WTC11 (cell line): ENCODE data around the gene TNK1. TPM values are rescaled to one million over a fixed set of nuclear protein-coding genes. Genes with fewer than 3 reads are reported as not detected.

Source experiments
- ATAC-seq: fragments of 200-7000 bp; cut with Tn5 transposase; 2 replicates; pipeline ENCODE4 v1.10.0; 2021; ENCODE audit warnings: mild to moderate bottlenecking, moderate library complexity
- CTCF ChIA-PET: fragments of 300-600 bp; sonication (Branson Sonifier 250); formaldehyde crosslinking; loops from one replicate; lab custom pipeline; 2021; ENCODE audit warnings: antibody characterized with exemption; lab: Charles Lee
- POLR2A ChIA-PET: fragments of 350-600 bp; sonication (Branson Sonifier 250); formaldehyde crosslinking; loops from one replicate; lab custom pipeline; 2021; ENCODE audit warnings: antibody characterized with exemption; lab: Charles Lee
- DNase-seq: peaks from one replicate; pipeline ENCODE4 v3.0.0; 2021; ENCODE audit warnings: low spot score
- H3K27ac Mint-ChIP-seq: 2 replicates; pipeline ENCODE4 v1.8.0; 2021; ENCODE audit warnings: mixed read lengths
- H3K27me3 Mint-ChIP-seq: 2 replicates; pipeline ENCODE4 v1.8.0; 2021; ENCODE audit warnings: low read depth, mild to moderate bottlenecking, moderate library complexity, mixed read lengths
- H3K36me3 Mint-ChIP-seq: 2 replicates; pipeline ENCODE4 v1.8.0; 2021; ENCODE audit warnings: mixed read lengths
- H3K4me1 Mint-ChIP-seq: 2 replicates; pipeline ENCODE4 v1.8.0; 2022; ENCODE audit warnings: mixed read lengths
- H3K4me3 Mint-ChIP-seq: 2 replicates; pipeline ENCODE4 v1.8.0; 2021; ENCODE audit warnings: mild to moderate bottlenecking, moderate library complexity, mixed read lengths
- H3K9me3 Mint-ChIP-seq: 2 replicates; pipeline ENCODE4 v1.8.0; 2021; ENCODE audit warnings: mixed read lengths
- CREM ChIP-seq: sonication (generic); formaldehyde crosslinking; IDR thresholded peaks from 2 replicates; pipeline ENCODE4 v1.8.1; 2022; ENCODE audit warnings: mild to moderate bottlenecking, missing genetic modification reagents, moderate library complexity
- NFE2L1 ChIP-seq: sonication (generic); formaldehyde crosslinking; IDR thresholded peaks from 2 replicates; pipeline ENCODE4 v1.8.1; 2023; ENCODE audit warnings: missing genetic modification reagents
- ZNF219 ChIP-seq: sonication (generic); formaldehyde crosslinking; IDR thresholded peaks from 2 replicates; pipeline ENCODE4 v1.8.0; 2023; ENCODE audit warnings: missing genetic modification reagents, mild to moderate bottlenecking, borderline replicate concordance
- total RNA-seq: library from RNA; stranded (reverse); gene quantifications from 3 replicates; pipeline ENCODE4 v1.2.3, GENCODE V29; 2021
- TF ChIP-seq, protein P1 (sequence below): sonication (generic); formaldehyde crosslinking; IDR thresholded peaks from 2 replicates; pipeline ENCODE4 v1.8.0; 2023; ENCODE audit warnings: mild to moderate bottlenecking, missing genetic modification reagents
- TF ChIP-seq, protein P2 (sequence below): sonication (generic); formaldehyde crosslinking; IDR thresholded peaks from 2 replicates; pipeline ENCODE4 v1.8.1; 2023; ENCODE audit warnings: mild to moderate bottlenecking, missing genetic modification reagents
- TF ChIP-seq, protein P3 (sequence below): sonication (generic); formaldehyde crosslinking; conservative IDR thresholded peaks from 2 replicates; pipeline ENCODE4 v1.8.1; 2023; ENCODE audit warnings: mild to moderate bottlenecking, low read depth, missing genetic modification reagents, moderate library complexity
- TF ChIP-seq, protein P4 (sequence below): fragments of 250-450 bp; sonication (Bioruptor Pico); IDR thresholded peaks from 2 replicates; pipeline ENCODE4 v1.9.0; 2021; ENCODE audit warnings: moderate library complexity, mild to moderate bottlenecking, inconsistent platforms, borderline replicate concordance
- TF ChIP-seq, protein P5 (sequence below): sonication (generic); formaldehyde crosslinking; IDR thresholded peaks from 2 replicates; pipeline ENCODE4 v1.8.1; 2023; ENCODE audit warnings: mild to moderate bottlenecking, missing genetic modification reagents, moderate library complexity
- TF ChIP-seq, protein P6 (sequence below): sonication (generic); formaldehyde crosslinking; IDR thresholded peaks from 2 replicates; pipeline ENCODE4 v1.8.0; 2023; ENCODE audit warnings: missing genetic modification reagents
- TF ChIP-seq, protein P7 (sequence below): sonication (generic); formaldehyde crosslinking; IDR thresholded peaks from 2 replicates; pipeline ENCODE4 v1.8.0; 2023; ENCODE audit warnings: missing genetic modification reagents, mild to moderate bottlenecking, borderline replicate concordance
- TF ChIP-seq, protein P8 (sequence below): sonication (generic); formaldehyde crosslinking; IDR thresholded peaks from 2 replicates; pipeline ENCODE4 v1.8.1; 2023; ENCODE audit warnings: mild to moderate bottlenecking, moderate library complexity, missing genetic modification reagents

TNK1 gene
- total RNA-seq, 1 experiment from 2014 or later = 9.3 TPM

DNA sequence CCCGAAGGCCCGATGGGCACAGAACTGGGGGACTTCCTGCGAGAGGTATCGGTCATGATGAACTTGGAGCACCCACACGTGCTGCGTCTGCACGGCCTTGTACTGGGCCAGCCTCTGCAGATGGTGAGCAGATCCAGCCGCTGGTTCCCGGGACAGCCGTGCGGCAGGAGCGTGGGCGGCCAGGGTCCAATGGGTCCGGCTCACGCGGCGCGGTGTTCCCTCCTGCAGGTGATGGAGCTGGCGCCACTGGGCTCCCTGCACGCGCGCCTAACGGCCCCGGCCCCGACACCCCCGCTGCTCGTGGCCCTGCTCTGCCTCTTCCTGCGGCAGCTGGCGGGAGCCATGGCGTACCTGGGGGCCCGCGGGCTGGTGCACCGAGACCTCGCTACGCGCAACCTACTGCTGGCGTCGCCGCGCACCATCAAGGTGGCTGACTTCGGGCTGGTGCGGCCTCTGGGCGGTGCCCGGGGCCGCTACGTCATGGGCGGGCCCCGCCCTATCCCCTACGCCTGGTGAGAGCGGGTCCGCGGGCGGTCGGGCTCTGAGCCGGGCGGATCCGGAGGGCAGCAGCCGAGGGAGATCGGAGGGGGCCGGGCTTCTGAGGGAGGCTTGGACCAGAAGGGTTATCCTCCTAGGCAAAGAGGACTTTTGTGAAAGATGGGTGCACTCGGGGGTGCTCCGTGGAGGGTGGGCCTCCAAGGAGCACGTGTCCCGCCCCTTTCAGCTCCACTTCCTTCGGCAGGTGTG is 3.0 kb downstream of the TNK1 start (continued):
- TF ChIP-seq, protein P1, sequence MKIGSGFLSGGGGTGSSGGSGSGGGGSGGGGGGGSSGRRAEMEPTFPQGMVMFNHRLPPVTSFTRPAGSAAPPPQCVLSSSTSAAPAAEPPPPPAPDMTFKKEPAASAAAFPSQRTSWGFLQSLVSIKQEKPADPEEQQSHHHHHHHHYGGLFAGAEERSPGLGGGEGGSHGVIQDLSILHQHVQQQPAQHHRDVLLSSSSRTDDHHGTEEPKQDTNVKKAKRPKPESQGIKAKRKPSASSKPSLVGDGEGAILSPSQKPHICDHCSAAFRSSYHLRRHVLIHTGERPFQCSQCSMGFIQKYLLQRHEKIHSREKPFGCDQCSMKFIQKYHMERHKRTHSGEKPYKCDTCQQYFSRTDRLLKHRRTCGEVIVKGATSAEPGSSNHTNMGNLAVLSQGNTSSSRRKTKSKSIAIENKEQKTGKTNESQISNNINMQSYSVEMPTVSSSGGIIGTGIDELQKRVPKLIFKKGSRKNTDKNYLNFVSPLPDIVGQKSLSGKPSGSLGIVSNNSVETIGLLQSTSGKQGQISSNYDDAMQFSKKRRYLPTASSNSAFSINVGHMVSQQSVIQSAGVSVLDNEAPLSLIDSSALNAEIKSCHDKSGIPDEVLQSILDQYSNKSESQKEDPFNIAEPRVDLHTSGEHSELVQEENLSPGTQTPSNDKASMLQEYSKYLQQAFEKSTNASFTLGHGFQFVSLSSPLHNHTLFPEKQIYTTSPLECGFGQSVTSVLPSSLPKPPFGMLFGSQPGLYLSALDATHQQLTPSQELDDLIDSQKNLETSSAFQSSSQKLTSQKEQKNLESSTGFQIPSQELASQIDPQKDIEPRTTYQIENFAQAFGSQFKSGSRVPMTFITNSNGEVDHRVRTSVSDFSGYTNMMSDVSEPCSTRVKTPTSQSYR (CRISPR knock-in tag) = no peak; the same call in 1 of the 2 replicates
- TF ChIP-seq, protein P2, sequence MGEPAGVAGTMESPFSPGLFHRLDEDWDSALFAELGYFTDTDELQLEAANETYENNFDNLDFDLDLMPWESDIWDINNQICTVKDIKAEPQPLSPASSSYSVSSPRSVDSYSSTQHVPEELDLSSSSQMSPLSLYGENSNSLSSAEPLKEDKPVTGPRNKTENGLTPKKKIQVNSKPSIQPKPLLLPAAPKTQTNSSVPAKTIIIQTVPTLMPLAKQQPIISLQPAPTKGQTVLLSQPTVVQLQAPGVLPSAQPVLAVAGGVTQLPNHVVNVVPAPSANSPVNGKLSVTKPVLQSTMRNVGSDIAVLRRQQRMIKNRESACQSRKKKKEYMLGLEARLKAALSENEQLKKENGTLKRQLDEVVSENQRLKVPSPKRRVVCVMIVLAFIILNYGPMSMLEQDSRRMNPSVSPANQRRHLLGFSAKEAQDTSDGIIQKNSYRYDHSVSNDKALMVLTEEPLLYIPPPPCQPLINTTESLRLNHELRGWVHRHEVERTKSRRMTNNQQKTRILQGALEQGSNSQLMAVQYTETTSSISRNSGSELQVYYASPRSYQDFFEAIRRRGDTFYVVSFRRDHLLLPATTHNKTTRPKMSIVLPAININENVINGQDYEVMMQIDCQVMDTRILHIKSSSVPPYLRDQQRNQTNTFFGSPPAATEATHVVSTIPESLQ = no peak
- TF ChIP-seq ZNF219 (CRISPR knock-in tag) = no peak
- TF ChIP-seq, protein P3, sequence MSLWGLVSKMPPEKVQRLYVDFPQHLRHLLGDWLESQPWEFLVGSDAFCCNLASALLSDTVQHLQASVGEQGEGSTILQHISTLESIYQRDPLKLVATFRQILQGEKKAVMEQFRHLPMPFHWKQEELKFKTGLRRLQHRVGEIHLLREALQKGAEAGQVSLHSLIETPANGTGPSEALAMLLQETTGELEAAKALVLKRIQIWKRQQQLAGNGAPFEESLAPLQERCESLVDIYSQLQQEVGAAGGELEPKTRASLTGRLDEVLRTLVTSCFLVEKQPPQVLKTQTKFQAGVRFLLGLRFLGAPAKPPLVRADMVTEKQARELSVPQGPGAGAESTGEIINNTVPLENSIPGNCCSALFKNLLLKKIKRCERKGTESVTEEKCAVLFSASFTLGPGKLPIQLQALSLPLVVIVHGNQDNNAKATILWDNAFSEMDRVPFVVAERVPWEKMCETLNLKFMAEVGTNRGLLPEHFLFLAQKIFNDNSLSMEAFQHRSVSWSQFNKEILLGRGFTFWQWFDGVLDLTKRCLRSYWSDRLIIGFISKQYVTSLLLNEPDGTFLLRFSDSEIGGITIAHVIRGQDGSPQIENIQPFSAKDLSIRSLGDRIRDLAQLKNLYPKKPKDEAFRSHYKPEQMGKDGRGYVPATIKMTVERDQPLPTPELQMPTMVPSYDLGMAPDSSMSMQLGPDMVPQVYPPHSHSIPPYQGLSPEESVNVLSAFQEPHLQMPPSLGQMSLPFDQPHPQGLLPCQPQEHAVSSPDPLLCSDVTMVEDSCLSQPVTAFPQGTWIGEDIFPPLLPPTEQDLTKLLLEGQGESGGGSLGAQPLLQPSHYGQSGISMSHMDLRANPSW (CRISPR knock-in tag) = no peak
- TF ChIP-seq, protein P4, sequence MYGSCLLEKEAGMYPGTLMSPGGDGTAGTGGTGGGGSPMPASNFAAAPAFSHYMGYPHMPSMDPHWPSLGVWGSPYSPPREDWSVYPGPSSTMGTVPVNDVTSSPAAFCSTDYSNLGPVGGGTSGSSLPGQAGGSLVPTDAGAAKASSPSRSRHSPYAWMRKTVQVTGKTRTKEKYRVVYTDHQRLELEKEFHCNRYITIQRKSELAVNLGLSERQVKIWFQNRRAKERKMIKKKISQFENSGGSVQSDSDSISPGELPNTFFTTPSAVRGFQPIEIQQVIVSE (CRISPR knock-in tag) = no peak
- TF ChIP-seq, protein P5, sequence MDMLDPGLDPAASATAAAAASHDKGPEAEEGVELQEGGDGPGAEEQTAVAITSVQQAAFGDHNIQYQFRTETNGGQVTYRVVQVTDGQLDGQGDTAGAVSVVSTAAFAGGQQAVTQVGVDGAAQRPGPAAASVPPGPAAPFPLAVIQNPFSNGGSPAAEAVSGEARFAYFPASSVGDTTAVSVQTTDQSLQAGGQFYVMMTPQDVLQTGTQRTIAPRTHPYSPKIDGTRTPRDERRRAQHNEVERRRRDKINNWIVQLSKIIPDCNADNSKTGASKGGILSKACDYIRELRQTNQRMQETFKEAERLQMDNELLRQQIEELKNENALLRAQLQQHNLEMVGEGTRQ (CRISPR knock-in tag) = peak; percentile 58; the same call in 1 of the 2 replicates
- TF ChIP-seq, protein P6, sequence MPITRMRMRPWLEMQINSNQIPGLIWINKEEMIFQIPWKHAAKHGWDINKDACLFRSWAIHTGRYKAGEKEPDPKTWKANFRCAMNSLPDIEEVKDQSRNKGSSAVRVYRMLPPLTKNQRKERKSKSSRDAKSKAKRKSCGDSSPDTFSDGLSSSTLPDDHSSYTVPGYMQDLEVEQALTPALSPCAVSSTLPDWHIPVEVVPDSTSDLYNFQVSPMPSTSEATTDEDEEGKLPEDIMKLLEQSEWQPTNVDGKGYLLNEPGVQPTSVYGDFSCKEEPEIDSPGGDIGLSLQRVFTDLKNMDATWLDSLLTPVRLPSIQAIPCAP (CRISPR knock-in tag) = no peak

DNA sequence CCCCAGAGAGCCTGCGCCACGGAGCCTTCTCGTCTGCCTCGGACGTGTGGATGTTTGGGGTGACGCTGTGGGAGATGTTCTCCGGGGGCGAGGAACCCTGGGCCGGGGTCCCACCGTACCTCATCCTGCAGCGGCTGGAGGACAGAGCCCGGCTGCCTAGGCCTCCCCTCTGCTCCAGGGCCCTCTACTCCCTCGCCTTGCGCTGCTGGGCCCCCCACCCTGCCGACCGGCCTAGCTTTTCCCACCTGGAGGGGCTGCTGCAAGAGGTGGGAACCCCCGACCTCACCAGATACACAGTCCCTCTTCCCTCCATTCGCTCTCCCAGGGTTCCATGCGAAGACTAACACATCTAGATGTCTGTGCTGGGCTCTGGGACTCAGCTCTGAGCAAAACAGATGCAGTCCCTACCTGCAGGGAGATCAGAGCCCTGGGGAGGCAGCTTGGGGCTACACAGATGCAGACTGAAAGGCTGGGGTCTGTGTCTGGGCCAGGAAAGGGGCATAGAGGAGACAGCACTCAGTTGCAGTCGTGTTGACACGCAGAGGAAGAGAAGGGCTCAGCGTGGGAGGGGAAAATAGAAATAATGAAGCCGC is 3.7 kb downstream of the TNK1 start:
- POLR2A ChIA-PET = interaction anchor here (0.7 to 1.9 kb wide), 3 partner anchors 9 to 19 kb away, joined by 3 to 7 read pairs (median 4); partner anchors contain the start of genes PLSCR3 and TMEM256
- no peak for ATAC-seq
- Mint-ChIP-seq H3K27ac (peak overlapping the region; percentile 84; the same call in 1 of the 2 replicates), H3K4me3 (peak overlapping the region; percentile 58), H3K4me1 (peaks cover 26% of the 10 kb centered on the region)
- CTCF ChIA-PET = interaction anchor here (1.0 to 2.4 kb wide), 8 partner anchors 9 to 176 kb away, joined by 3 to 10 read pairs (median 4); partner anchors contain the start of genes ACAP1, PLSCR3, TMEM102 and TMEM256
- TF ChIP-seq, protein P5 (CRISPR knock-in tag) = peak; percentile 2; the same call in 1 of the 2 replicates
- TF ChIP-seq CREM (0 out of 2 replicates have a peak, but pooled peaks have one; percentile 3), NFE2L1 (CRISPR knock-in tag) (no peak)
- TF ChIP-seq, protein P7, sequence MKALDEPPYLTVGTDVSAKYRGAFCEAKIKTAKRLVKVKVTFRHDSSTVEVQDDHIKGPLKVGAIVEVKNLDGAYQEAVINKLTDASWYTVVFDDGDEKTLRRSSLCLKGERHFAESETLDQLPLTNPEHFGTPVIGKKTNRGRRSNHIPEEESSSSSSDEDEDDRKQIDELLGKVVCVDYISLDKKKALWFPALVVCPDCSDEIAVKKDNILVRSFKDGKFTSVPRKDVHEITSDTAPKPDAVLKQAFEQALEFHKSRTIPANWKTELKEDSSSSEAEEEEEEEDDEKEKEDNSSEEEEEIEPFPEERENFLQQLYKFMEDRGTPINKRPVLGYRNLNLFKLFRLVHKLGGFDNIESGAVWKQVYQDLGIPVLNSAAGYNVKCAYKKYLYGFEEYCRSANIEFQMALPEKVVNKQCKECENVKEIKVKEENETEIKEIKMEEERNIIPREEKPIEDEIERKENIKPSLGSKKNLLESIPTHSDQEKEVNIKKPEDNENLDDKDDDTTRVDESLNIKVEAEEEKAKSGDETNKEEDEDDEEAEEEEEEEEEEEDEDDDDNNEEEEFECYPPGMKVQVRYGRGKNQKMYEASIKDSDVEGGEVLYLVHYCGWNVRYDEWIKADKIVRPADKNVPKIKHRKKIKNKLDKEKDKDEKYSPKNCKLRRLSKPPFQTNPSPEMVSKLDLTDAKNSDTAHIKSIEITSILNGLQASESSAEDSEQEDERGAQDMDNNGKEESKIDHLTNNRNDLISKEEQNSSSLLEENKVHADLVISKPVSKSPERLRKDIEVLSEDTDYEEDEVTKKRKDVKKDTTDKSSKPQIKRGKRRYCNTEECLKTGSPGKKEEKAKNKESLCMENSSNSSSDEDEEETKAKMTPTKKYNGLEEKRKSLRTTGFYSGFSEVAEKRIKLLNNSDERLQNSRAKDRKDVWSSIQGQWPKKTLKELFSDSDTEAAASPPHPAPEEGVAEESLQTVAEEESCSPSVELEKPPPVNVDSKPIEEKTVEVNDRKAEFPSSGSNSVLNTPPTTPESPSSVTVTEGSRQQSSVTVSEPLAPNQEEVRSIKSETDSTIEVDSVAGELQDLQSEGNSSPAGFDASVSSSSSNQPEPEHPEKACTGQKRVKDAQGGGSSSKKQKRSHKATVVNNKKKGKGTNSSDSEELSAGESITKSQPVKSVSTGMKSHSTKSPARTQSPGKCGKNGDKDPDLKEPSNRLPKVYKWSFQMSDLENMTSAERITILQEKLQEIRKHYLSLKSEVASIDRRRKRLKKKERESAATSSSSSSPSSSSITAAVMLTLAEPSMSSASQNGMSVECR (CRISPR knock-in tag) = no peak
- TF ChIP-seq, protein P8, sequence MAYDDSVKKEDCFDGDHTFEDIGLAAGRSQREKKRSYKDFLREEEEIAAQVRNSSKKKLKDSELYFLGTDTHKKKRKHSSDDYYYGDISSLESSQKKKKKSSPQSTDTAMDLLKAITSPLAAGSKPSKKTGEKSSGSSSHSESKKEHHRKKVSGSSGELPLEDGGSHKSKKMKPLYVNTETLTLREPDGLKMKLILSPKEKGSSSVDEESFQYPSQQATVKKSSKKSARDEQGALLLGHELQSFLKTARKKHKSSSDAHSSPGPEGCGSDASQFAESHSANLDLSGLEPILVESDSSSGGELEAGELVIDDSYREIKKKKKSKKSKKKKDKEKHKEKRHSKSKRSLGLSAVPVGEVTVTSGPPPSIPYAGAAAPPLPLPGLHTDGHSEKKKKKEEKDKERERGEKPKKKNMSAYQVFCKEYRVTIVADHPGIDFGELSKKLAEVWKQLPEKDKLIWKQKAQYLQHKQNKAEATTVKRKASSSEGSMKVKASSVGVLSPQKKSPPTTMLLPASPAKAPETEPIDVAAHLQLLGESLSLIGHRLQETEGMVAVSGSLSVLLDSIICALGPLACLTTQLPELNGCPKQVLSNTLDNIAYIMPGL = no peak
- TF ChIP-seq, all 79 proteins: peak for 2
- Mint-ChIP-seq H3K36me3 (peaks cover 7% of the 10 kb centered on the region), H3K9me3 (peaks cover 1% of the 10 kb centered on the region; the same call in 1 of the 2 replicates), H3K27me3 (peaks cover 38% of the 10 kb centered on the region)
- DNase-seq = no peak
